ENCODE measurements around the gene KIF5C. TPM values are rescaled to one million over a fixed set of nuclear protein-coding genes. Genes with fewer than 3 reads are reported as not detected.

KIF5C gene
- polyA plus RNA-seq, 10 donors, result 1.4 to 3.1 (median 2.0) TPM

DNA sequence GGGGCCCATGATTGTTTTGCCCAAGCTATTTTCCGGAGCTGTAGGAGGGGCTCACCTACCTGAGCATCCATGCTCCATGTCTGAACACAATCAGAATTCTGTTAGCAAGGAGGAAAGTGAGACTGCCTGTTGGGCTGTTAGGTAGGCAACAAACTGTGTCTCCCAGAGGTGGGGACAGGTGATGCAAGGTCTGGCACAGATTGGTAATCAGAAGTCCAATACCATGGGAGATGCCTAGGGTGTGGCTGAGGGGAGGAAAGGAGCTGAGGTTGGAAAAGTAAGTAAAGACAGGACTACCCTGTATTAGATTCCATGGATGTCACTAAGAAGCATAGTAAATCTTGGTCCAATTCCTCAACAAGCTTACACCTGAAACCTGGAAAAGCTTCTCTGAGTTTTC, 166.5 kb downstream of the KIF5C start:
- no peak for DNase-seq

DNA sequence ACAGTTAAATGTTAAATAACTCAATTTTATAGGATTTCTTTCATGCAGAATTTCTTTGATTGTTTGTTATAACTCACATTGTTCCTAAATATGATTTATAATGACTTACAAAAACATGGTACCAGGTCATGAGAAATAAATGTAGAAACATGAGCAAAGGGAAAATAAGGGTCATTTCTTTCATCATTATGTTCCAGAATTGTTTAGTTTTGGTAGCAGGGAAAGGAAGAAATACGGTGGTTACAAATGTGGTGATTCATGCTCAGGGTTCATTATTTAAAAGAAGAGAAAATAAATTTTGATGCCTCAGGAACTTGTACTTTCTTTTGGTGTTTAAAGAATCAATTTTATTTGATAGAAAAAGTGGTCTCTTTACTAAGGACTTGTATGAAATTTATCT, 167.9 kb downstream of the KIF5C start:
- no peak for DNase-seq

DNA sequence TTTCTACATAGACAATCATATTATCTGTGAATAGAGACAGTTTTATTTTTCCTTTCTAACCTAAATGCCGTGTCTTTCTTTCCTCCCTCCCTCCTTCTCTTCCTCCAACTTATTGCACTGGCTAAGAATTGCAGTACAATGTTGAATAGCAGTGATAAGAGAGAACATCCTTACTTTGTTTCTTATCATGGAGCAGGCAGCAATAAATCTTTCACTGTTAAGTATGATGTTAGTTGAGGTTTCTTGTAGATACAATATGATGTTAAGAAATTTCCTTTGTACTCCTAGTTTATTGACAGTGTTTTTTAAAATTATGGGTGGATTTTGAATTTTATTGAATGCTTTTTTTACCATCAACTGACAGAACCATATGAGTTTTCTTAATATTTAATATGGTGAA, 169.5 kb downstream of the KIF5C start:
- DNase-seq, result no peak

DNA sequence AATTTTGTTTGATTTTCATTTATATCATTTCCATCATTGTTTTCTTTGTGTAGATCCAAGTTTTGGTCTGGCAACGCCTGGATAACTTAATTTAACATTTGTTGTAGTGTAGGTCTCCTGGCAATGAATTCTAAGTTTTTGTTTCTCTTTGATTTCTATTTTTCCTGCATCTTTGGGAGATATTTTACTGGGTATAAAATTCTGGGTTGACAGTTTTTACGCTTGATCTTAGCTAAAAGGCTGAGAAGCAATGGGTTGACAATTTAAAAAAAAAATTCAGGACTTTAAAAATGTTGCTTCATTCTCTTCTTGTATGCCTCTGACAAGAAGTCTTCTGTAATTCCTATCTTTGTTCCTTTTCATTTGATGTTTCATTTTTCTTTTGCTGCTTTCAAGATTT, 172.1 kb downstream of the KIF5C start:
- no peak for DNase-seq

DNA sequence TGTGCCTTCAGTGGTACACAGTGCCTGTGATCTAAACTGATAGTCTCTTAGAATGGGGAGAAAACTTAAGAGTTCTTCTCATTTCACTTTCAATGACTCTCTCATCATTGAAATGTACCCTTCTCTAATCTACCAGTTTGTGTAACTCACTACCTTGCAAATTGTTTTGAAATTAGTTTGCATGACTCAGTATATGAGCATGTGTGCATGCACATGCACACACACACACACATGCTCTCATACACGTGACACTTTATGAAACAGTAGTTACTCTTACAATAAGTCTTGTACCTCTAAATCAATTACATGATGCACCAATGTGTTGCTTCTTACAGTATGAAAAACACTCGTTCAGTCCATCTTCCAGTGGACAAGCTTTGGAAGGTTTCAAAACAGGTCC, 174.1 kb downstream of the KIF5C start:
- DNase-seq, result peak in 1 of 3 donors; percentile 26

DNA sequence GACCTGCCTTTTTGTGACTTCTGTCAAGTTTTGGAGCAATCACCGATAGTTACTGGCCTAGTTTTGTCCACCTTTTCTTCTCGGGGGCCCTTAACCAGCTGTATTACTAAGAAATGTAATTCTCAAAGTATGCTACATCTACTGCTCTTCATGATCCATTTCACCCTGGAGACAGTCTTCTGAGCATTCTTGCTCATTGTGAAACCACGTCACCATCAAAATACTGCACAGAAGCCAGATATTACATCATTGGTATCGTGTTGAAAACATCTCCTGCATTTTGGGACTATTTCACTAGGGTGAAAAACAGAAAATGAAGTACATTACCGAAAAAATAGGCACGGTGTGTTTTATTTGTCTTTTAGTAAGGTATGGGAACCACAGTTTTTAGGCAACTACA, 175.2 kb downstream of the KIF5C start:
- peak; percentile 40 to 65 (median 64) for DNase-seq

DNA sequence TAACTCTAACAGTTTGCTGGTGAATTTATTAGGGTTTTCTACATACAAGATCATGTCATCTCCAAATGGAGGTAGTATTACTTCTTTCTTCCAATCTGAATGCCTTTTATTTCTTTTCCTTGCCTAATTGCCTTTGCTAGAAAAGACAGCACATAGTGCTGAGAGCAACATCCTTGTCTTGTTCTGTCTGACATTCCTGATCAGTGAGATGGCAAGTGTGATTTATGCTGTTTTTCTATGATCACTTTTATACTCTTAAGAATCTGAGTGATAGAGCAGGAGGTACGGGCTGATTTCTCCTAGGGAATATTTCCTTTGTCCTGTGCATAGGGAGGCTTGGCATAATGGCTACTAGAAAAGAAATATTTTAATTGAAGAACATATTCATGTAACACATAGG, 180.7 kb downstream of the KIF5C start:
- no peak for DNase-seq

DNA sequence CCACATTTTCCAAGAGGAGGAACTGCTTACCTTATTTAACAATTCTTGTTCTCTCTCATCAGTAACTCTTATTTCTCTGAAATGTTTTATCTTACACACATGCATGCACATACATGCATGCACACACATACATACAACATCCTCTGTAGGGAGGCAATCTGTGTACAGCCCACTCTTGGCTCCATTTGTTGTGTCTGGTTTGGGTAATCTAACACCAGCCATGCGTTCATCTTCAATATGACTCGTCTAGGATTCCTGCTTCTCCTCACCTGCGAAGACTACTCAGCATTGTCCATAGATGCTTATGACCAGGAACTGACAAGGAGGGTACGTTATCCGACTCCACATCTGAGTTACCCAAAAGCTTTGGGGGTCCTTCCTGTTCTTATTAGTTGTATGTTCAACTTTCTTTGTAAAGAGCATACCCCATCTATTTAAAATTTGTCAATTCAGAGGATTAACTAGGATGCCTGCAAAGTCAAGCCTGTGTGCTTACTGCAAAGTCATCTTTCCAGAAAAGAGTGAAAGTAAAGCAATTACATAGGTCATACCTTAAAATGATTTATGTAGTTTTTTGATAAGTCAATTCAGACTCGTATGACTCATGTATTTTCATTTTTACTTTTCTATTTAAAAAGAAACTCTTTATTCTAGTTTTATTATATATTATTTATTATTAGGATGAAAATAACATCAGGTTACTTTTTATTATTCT, 181.7 kb downstream of the KIF5C start:
- no peak for DNase-seq

DNA sequence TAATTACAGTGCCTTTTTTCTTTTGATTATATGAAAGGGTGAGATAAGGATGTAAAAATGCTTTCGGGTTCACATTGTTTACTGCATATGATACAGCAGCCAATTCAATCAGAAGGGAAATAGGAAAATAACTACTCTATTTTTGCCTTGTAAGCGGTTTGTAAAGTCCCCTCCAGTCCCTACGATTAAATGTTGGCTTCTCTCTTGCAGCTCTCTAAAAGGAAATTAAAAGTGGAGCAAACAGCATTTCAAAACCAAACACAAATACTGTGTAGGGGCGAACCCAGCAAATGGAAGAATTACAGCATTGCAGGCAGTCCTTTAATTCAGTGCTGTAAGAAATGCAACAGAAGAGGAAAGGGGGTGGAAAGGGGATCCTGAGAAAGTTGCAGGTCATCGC, 182.4 kb downstream of the KIF5C start:
- DNase-seq, result no peak

DNA sequence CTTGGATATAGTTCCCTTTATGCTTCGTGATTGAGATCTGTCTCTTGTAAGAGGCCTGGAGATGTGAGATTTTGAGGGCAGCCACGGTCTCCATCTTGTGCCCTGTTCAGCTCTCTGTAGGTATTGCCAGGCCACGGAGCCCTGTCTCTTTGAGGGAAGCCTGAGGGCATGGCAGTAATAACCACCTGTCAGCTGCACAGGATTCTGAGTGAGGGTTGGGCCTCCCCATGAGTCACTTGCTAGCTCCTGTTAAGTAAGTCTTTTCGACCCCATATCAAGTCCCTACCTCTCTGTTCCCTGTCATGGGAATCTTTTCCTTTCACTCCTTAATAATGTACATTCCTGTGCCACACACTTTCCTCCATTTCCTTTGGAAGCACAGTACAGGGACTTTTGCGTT, 183.9 kb downstream of the KIF5C start:
- DNase-seq, result no peak

DNA sequence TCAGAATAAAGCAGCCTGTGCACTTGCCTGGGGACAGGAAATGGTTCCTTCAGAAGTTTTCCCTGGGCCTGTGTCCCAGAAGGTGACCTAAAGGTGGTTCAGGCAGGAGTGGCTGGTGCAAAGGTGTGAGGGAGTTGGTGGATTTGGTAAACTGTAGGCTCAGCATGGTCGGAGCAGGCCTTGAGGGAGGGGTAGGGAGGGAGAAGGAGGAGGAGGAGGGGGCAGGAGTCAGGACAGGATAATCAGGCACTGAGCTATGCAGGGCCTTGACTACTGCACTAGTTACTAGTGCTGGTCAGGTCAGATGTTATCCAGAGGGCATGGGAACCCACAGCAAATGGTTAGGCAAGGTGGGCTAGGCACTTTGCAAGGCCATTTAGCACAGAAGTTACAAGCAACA, 184.8 kb downstream of the KIF5C start:
- no peak for DNase-seq

DNA sequence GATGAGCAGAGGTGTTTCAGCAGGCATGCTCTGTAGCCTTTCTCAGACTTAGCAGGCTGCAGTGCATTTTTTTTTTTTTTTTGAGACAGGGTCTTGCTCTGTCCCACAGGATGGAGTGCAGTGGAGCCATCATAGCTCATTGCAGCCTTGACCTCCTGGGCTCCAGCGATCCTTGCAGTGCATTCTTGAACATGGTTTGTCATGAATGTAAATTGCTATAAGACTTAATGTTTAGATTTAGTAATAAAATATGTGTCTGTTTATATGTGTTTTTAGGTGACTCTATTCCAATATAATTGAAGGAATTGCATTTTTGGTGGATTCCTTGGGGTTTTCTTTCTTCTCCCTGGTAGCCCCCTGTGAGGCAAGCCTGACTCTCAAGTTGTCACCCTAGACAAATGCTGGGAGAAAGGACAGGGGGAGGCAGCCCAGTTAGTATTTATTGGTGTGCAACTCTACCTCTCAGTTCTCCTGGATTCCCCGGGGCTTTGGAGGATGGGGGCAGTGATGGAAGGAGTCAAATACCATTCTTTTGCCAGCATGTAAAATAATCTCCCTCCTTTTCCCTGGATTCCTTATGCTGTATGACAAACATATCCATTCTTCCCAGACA, 186.2 kb downstream of the KIF5C start:
- DNase-seq, result no peak

DNA sequence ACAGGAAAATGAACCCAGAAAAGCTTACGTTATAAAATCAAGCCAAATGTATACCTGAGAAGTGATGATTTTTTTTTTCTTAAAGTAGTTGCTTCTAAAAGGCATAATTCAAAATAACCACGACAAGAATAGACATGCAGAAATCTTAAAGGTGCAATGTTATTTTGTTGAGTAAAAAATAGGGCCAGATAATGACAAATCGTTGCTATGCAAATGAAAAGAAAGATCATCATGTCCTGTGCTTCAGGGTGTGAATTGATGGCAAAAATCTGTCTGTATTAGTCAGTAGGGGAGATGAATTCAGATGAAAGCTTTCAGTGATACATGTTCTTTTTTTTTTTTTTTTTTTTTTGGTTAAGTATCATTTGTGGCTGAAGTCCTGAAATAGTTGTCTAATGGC, 187.5 kb downstream of the KIF5C start:
- no peak for DNase-seq

DNA sequence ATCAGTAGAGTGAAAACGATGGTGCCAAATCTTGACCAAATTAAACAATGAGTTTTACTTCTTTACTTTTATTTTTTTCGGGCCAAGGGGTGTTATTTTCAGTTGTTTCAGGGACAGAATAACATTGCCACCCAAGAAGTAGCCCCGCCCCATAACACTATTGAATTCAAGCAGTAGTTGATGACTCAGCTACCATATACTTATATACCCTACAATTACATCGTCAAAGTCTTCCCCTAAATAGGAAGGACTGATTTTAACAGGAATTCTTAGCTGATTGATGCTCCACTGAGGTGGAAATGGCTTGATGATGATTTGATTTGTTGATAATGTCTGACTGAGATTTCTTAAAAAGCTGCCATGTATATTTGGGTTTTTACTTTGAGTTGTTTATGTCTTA, 188.2 kb downstream of the KIF5C start:
- DNase-seq, result no peak

DNA sequence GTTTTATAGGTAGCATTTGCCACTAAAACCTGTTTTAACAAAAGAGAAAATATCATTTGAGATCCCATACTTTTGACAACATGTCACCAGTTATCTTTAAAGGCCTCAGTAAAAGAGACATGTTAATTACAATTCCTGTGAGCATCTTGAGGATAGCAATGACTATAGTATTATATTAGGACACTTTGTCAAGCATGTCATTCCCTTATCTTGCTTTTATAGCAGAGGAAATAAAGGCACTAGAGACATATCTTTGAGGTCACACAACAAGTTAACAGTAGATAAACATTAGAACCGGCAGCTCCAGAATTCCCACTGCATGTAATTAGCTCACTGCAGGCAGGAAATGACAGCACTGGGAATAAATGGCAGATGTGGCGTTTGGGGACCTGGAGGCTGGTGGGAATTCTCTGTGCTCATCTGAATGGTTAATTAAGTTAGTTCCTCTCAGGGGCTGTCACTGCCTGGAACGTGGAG, 189.4 kb downstream of the KIF5C start:
- no peak for DNase-seq

DNA sequence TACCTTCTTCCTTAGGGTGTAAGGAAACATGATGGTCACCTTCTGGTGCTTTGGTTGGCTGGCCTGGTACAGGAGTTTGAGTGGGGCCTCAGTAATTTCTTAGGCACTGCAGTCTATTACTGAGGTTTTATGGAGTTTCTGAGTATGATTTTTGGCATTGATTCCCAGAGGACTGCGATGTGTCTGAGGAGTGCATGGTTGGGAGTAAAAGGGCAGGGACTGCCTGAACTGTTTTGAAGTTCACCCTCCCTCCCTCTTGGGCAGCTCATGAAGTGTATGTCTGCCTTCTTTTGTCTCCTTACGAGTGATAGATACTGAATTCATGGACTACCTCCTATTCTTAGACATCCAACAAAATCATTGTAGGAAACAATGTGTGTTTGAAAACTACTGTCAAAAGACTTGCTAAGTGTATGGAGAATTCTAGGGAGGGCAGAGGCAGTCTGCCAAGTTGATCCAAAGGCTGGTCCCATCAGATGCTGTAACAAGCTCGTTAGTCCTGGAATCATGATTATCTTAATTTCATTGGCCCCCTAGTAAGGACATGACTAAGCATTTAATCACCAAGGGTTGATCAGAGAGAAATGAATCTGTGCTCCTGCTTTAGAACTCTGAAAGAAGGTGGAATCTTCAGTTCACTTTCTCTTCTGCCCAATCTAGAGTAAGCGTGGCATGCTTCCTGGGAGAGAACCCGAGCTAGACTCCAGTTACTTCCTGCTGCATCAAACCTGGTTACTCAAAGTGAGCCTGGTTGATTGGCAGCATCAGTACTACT, 190.0 kb downstream of the KIF5C start:
- peak in 1 of 3 donors; percentile 43 for DNase-seq

DNA sequence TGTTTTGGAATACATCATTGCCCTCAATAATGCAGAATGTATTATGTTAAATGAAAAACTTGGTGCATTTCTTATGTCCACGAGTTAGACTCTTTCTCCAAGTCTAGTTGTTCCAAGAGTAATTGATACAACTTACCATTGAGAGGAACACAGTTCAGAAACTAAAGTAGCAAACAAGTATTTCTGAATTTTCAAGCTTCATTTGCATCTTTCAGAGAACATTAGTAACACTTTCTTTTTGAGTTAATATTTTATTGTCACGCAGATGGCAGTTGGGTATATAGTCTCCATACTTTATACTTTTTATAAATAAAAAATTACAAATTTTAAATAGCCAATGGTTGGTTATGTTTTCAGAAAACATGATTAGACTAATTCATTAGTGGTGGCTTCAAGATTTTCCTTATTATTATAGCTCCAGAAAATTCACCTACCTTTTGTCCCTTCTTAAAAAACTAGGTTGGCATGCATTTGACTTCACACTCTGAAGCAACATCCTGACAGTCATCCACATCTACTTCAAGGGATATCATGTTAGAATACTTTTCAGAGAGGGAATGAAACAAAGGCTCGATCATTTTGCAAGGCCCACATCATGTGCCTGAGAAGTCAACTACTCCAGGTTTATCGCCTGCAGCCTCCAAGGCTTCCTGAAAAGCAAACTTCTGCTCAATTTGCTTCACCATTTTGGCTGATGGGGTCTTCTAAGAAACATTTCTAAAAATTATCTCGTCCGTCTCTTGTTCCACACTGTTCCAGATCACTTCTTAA, 193.4 kb downstream of the KIF5C start:
- no peak for DNase-seq

DNA sequence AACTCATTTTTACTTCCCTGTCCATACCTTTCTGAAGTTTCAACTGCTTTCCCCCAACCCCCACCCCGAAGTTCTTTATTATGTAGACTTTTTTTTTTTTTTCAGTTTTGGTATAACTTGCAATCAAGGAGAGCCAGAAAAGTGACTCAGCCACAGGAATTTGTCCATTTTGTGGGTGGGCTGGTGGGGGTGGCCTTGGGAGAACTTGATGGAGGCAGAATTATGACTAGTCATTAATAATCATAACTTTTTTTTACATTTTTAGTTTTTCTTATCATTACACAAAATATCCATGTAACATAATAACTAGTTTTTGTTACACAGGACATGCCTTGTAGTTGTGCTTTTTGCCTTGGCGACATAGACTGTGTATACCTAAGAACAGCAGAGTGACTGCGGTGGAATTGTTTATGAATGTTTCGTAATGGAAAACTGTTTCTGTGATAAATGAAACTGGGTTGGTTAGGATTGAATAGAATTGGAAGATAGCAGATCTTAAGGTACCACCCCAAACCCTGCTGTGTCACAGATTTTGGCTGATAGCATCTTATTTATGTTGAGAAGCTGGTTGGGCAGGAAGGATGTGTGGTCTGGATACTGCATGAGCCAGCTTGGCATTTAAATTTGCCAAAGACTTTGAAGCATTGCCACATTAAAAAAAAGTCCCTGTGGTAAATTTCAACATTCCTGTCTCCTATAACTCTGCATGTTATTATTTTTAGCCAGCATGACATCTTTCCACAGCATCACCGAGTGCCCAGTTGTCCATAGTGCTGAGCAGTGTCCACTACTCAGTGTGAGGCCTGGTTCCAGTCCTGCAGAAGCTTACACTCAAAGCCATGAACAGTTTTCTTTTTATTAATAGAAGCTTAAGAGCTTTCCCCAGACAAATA, 194.2 kb downstream of the KIF5C start:
- DNase-seq, result peak in 1 of 3 donors; percentile 66

DNA sequence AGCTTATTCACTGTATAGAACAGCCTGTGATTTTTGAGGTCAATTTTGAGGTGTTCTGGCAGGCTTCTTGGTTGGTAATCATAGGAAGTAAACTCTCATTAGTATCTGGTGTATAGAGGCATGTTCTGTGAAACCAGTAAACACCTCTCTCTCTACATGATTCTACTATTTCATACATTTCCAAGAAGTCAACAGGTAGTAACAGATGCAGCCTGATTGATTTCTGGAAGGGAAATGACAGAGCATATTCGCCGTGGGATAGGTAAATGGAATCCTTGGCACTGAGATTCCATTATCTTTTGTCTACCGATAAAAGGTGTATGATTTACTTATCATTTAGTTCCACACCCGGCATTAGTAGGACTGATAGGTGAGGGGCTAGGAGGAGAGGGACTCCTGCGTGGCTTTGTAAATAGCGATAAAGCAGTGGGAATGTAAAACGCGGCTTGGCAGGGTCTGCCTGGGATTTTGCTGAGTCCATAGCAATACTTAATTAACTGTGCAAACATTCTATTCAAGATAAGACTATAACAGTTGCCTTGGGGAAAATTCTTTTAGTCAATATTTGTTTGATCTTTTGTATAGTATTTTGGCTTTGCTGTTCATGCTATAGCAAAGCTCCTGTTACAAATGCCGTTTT, 195.8 kb downstream of the KIF5C start:
- DNase-seq, result no peak

DNA sequence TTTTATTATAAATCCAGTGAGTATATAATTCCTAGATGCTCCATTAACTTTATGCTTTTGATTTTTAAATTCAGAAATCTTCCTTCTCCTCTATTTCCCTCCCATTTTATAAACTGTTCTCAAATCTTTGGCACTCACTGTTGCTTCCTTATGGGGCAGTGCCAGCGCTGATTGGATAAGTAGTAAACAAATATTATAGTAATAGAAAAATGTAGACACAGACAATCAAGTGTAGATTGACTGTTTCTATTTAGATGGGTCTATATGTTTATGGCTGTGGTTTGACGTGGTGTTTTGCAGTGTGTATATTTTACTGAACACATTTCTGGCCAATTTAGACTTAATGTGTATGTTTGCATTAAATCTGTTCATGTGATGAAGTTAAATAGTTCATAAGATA, 200.1 kb downstream of the KIF5C start:
- DNase-seq, result no peak

DNA sequence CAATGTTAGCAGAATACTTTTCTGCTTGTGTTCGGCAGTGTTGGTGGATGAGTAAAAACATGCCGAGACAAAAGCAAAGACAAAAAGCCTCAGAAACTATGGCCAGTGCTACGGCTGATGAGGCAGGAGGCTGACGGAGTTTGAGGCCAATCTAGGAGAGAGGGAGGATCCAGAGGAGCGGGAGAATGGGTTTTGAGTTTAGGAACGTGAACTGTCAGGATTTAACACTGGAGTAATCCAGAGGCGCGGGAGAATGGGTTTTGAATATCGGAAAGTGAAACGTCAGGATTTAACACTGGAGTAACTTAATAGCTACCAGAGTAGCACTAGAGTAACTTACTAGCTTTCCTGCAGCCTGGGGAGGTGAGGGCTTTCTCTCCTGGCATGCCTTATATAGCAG, 200.8 kb downstream of the KIF5C start:
- peak in 2 of 3 donors; percentile 23 to 65 for DNase-seq

Data from muscle of back (tissue), 11 donors.